Ovary (tissue), 3 donors: ENCODE results near the gene RASIP1.

Experiments
- EP300 ChIP-seq: sonication (generic); formaldehyde crosslinking; IDR thresholded peaks from one replicate; pipeline ENCODE4 v1.6.1; 2017; ENCODE audit warnings: antibody characterized with exemption
- POLR2A ChIP-seq: fragments of 450-650 bp; IDR thresholded peaks from one replicate; pipeline ENCODE4 v1.6.1; 2017; ENCODE audit warnings: antibody characterized with exemption, mild to moderate bottlenecking, moderate library complexity
- TF ChIP-seq, protein P1 (sequence below), 3 donors: fragments of 450-650 bp in 2 of 3; fragments of 200-600 bp in 1 of 3; IDR thresholded peaks; one replicate each; pipeline versions ENCODE4 v1.5.1 to v1.8.0; 2016 to 2022; ENCODE audit warnings: antibody characterized with exemption in 3 of 3, mild to moderate bottlenecking in 1 of 3
- donor health status: DM: no; HTN: no; CAD: no.

DNA sequence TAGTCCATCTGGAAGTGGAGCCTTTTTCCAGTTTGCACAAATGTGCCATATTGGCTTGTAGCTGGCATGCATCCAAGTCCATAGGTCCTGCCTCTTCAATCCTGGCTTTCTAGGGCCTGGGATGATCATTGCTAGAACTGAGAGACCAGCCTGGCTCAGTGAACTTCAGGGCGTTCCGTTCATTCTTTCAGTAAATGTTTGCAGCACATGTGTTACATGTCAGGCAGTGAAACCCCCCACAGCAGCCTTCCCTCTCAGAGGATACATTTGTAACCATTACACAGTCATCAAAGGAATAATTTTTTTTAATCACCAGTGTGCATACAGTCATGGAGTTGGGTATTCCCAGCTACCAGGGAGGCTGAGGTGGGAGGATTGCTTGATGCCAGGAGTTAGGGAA lies 35.0 kb downstream of the RASIP1 start:
- TF ChIP-seq POLR2A = no peak
- TF ChIP-seq, protein P1, sequence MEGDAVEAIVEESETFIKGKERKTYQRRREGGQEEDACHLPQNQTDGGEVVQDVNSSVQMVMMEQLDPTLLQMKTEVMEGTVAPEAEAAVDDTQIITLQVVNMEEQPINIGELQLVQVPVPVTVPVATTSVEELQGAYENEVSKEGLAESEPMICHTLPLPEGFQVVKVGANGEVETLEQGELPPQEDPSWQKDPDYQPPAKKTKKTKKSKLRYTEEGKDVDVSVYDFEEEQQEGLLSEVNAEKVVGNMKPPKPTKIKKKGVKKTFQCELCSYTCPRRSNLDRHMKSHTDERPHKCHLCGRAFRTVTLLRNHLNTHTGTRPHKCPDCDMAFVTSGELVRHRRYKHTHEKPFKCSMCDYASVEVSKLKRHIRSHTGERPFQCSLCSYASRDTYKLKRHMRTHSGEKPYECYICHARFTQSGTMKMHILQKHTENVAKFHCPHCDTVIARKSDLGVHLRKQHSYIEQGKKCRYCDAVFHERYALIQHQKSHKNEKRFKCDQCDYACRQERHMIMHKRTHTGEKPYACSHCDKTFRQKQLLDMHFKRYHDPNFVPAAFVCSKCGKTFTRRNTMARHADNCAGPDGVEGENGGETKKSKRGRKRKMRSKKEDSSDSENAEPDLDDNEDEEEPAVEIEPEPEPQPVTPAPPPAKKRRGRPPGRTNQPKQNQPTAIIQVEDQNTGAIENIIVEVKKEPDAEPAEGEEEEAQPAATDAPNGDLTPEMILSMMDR (IDR thresholded peaks at IDR 0.05) = no peak
- TF ChIP-seq EP300 = no peak
